Kidney epithelial cell (primary cell): ENCODE data around the gene C3. TPM values are rescaled to one million over a fixed set of nuclear protein-coding genes. Genes with fewer than 3 reads are reported as not detected.

Source experiments
- DNase-seq: peaks from one replicate; pipeline ENCODE4 v3.0.0-alpha.2; 2010; ENCODE audit warnings: low read depth
- H3K27me3 ChIP-seq: 2 replicates; pipeline ENCODE4 v1.6.0; 2011; ENCODE audit warnings: low read length; ENCODE audit not compliant: control insufficient read depth, insufficient read depth
- H3K36me3 ChIP-seq: 2 replicates; pipeline ENCODE4 v1.5.1; 2011; ENCODE audit warnings: low read length; ENCODE audit not compliant: control insufficient read depth, insufficient read depth
- H3K4me3 ChIP-seq: 2 replicates; pipeline ENCODE4 v1.5.1; 2011; ENCODE audit warnings: low read depth, mild to moderate bottlenecking, control low read depth, low read length
- total RNA-seq: library from RNA; depleted of rRNA; stranded (reverse); fragments of >200 nt; gene quantifications from 2 replicates; pipeline ENCODE4 v1.2.3, GENCODE V29; 2015
- TF ChIP-seq, protein P1 (sequence below): IDR thresholded peaks from 2 replicates; pipeline ENCODE4 v1.5.1; 2011; ENCODE audit warnings: mild to moderate bottlenecking, moderate library complexity, low read length, control low read depth, inconsistent platforms; ENCODE audit not compliant: insufficient read depth, poor library complexity, severe bottlenecking

C3 gene
- total RNA-seq, 1 donor from 2014 or later: 58.5 TPM

DNA sequence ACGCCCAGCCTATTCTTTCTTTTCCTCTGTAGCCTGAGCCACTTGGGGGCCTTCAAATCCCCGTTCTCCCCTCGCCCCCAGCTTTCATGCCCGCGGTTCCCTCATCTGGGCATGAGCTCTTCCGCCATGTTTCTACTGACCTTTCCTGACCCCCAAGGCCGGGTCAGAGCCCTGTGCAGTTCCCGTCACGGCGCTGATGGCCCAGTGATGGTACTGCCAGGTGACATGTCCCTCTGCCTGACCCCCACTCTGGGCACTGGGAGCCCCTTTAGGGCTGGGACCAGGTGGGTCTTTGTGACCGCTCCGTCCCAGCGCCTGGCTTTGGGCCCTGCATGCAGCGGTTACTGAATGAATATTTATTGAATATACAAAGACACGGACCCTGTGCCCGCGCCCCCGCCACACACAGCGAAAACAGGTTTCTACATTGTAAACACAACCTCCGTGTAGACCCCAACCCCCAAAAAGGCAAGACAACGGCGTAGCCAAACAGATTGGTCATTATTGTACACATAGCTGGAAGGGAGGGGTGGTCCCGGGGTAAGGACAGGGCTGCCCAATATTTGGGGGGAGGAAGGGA, 9.2 kb upstream of the C3 start:
- Histone ChIP-seq H3K36me3 (peaks cover 1% of the 10 kb centered on the region), H3K27me3 (no peaks in the 10 kb centered on the region), H3K4me3 (no peak overlapping the region)
- TF ChIP-seq, protein P1, sequence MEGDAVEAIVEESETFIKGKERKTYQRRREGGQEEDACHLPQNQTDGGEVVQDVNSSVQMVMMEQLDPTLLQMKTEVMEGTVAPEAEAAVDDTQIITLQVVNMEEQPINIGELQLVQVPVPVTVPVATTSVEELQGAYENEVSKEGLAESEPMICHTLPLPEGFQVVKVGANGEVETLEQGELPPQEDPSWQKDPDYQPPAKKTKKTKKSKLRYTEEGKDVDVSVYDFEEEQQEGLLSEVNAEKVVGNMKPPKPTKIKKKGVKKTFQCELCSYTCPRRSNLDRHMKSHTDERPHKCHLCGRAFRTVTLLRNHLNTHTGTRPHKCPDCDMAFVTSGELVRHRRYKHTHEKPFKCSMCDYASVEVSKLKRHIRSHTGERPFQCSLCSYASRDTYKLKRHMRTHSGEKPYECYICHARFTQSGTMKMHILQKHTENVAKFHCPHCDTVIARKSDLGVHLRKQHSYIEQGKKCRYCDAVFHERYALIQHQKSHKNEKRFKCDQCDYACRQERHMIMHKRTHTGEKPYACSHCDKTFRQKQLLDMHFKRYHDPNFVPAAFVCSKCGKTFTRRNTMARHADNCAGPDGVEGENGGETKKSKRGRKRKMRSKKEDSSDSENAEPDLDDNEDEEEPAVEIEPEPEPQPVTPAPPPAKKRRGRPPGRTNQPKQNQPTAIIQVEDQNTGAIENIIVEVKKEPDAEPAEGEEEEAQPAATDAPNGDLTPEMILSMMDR: no peak
- DNase-seq: no peak

DNA sequence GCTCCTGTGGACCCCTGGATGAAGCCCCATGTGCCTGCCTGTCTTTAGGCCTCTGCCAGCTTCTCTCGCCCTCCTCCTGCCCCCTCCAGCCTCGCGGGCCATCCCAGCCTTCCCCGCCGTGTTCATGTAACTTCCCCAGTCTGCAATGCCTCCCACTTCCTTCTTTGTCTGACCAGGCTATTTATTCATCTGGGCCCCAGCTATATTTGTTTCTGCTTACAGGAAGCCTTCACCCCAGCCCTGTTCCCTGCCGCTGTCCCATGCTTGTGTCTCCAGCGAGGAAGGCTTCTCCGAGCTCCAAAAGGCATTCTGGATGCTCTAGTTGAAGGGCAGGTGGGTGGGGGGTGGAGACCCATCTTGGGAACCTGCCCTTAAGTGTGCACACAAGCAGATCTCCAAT, 7.9 kb upstream of the C3 start:
- H3K4me3 ChIP-seq: no peak overlapping the region

DNA sequence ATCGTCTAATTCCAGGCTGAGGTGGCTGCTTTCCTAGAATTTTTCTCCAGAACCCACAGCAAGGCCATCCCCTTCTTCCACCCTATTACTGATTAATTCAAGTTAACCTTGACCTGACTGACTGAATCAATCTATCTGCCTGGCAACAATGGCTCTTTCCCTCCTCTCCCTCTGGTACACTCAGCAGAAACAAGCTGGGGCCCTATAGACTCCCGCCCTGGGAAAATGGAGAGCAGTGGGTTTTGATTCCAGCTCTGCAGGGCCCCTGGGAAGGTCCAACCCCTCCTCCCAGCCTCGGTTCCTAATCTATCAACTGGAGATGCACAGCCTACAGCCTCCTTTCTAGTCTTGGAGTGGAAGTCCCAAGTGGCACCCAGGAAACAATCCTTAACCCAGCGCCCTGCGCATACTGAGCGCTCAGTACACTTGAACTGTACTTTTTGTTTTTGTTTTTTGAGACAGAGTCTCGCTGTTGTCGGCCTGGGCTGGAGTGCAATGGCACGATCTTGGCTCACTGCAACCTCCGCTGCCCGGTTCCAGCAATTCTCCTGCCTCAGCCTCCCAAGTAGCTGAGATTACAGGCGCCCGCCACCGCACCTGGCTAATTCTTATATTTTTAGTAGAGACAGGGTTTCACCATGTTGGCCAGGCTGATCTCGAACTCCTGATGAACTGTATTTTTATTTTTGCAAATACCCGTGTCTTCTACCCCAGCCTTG, 5.2 kb upstream of the C3 start:
- no peaks in the 10 kb centered on the region for H3K27me3 ChIP-seq
- TF ChIP-seq, protein P1: no peak
- H3K36me3 ChIP-seq: no peaks in the 10 kb centered on the region
- DNase-seq: no peak
- no peak overlapping the region for H3K4me3 ChIP-seq

More for the DNA sequence above, 7.9 kb upstream of the C3 start:
- Histone ChIP-seq H3K36me3 (peaks cover 1% of the 10 kb centered on the region), H3K27me3 (no peaks in the 10 kb centered on the region)
- TF ChIP-seq, protein P1: no peak
- DNase-seq: no peak

- Histone ChIP-seq H3K4me3 (no peak overlapping the region), H3K27me3 (no peaks in the 10 kb centered on the region), H3K36me3 (no peaks in the 10 kb centered on the region)
- no peak for DNase-seq
- TF ChIP-seq, protein P1: no peak
These were observed 4.4 kb upstream of the C3 start for GRCh38 chr19:6724631-6725492.

- DNase-seq: no peak
- H3K4me3 ChIP-seq: no peak overlapping the region
- H3K36me3 ChIP-seq: no peaks in the 10 kb centered on the region
- TF ChIP-seq, protein P1: no peak
- no peaks in the 10 kb centered on the region for H3K27me3 ChIP-seq
These were observed 3.3 kb upstream of the C3 start for GRCh38 chr19:6723738-6724137.
